SK-N-SH treated with all-trans-retinoic acid at 6 μM for 48 hours (cell line): Measurements from ENCODE around the gene PHF3.

Experiments used
- ARNTL ChIP-seq: fragments of 450-650 bp; formaldehyde crosslinking; IDR thresholded peaks from 2 replicates; pipeline ENCODE4 v1.5.0; 2020; ENCODE audit warnings: low read depth, mild to moderate bottlenecking, moderate library complexity, borderline replicate concordance
- CSDC2 ChIP-seq: fragments of 250-450 bp; sonication (Bioruptor Pico); IDR thresholded peaks from 2 replicates; pipeline ENCODE4 v1.5.0; 2020; ENCODE audit warnings: mild to moderate bottlenecking, moderate library complexity
- ESRRG ChIP-seq: fragments of 250-450 bp; sonication (Bioruptor Pico); IDR thresholded peaks from 2 replicates; pipeline ENCODE4 v1.6.1; 2021; ENCODE audit warnings: mild to moderate bottlenecking
- ISL1 ChIP-seq: fragments of 250-450 bp; sonication (Bioruptor Pico); IDR thresholded peaks from 2 replicates; pipeline ENCODE4 v2.1.2; 2022; ENCODE audit warnings: mild to moderate bottlenecking, moderate library complexity
- TCF4 ChIP-seq: fragments of 250-450 bp; sonication (Bioruptor Pico); IDR thresholded peaks from 2 replicates; pipeline ENCODE4 v1.8.0; 2021; ENCODE audit warnings: mild to moderate bottlenecking, moderate library complexity, borderline replicate concordance
- ZFP3 ChIP-seq: fragments of 250-450 bp; sonication (Bioruptor Pico); IDR thresholded peaks from 2 replicates; pipeline ENCODE4 v1.5.0; 2020; ENCODE audit warnings: mild to moderate bottlenecking, moderate library complexity
- ZFP30 ChIP-seq: fragments of 450-650 bp; formaldehyde crosslinking; IDR thresholded peaks from 2 replicates; pipeline ENCODE4 v1.5.0; 2022; ENCODE audit warnings: mild to moderate bottlenecking, moderate library complexity
- ZNF70 ChIP-seq: fragments of 450-650 bp; formaldehyde crosslinking; IDR thresholded peaks from 2 replicates; pipeline ENCODE4 v1.5.0; 2020; ENCODE audit warnings: mild to moderate bottlenecking, moderate library complexity
- TF ChIP-seq, protein P1 (sequence below): fragments of 250-450 bp; sonication (Bioruptor Pico); IDR thresholded peaks from 2 replicates; pipeline ENCODE4 v1.5.1; 2020; ENCODE audit warnings: low read depth, mild to moderate bottlenecking, moderate library complexity
- TF ChIP-seq, protein P2 (sequence below): fragments of 250-450 bp; sonication (Bioruptor Pico); IDR thresholded peaks from 2 replicates; pipeline ENCODE4 v1.5.1; 2021; ENCODE audit warnings: mild to moderate bottlenecking, moderate library complexity
- TF ChIP-seq, protein P3 (sequence below): fragments of 250-450 bp; sonication (Bioruptor Pico); IDR thresholded peaks from 2 replicates; pipeline ENCODE4 v1.5.0; 2020; ENCODE audit warnings: mild to moderate bottlenecking, moderate library complexity
- TF ChIP-seq, protein P4 (sequence below): fragments of 250-450 bp; sonication (Bioruptor Pico); IDR thresholded peaks from 2 replicates; pipeline ENCODE4 v1.8.0; 2020; ENCODE audit warnings: mild to moderate bottlenecking, moderate library complexity, borderline replicate concordance
- TF ChIP-seq, protein P5 (sequence below): fragments of 250-450 bp; sonication (Bioruptor Pico); IDR thresholded peaks from 2 replicates; pipeline ENCODE4 v1.8.0; 2021; ENCODE audit warnings: low read depth, mild to moderate bottlenecking, moderate library complexity, borderline replicate concordance

DNA sequence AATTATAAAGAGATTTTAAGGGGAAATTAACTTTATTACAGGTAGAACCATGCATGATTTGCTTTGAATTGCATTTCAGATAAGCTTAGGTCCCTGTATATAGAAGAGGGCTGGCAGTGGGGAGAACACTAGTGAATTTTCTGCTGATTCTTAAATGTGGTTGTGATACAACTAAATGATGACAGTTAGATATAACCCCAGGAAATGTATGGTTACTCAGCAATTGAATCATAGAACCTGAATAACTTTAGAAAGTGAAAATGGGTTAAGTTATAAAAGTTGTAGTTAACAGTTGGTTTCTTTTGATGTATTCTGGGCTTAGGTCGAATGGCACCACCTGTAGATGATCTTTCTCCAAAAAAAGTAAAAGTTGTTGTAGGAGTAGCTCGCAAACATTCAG lies 70.1 kb downstream of the PHF3 start:
- no peak for TF ChIP-seq CSDC2
- TF ChIP-seq, protein P1, sequence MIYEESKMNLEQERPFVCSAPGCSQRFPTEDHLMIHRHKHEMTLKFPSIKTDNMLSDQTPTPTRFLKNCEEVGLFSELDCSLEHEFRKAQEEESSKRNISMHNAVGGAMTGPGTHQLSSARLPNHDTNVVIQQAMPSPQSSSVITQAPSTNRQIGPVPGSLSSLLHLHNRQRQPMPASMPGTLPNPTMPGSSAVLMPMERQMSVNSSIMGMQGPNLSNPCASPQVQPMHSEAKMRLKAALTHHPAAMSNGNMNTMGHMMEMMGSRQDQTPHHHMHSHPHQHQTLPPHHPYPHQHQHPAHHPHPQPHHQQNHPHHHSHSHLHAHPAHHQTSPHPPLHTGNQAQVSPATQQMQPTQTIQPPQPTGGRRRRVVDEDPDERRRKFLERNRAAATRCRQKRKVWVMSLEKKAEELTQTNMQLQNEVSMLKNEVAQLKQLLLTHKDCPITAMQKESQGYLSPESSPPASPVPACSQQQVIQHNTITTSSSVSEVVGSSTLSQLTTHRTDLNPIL (CRISPR knock-in tag) = no peak
- TF ChIP-seq, protein P2, sequence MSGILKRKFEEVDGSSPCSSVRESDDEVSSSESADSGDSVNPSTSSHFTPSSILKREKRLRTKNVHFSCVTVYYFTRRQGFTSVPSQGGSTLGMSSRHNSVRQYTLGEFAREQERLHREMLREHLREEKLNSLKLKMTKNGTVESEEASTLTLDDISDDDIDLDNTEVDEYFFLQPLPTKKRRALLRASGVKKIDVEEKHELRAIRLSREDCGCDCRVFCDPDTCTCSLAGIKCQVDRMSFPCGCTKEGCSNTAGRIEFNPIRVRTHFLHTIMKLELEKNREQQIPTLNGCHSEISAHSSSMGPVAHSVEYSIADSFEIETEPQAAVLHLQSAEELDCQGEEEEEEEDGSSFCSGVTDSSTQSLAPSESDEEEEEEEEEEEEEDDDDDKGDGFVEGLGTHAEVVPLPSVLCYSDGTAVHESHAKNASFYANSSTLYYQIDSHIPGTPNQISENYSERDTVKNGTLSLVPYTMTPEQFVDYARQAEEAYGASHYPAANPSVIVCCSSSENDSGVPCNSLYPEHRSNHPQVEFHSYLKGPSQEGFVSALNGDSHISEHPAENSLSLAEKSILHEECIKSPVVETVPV = no peak
- no peak for TF ChIP-seq ZFP3 (CRISPR knock-in tag)
- no peak for TF ChIP-seq ARNTL
- TF ChIP-seq TCF4 (CRISPR knock-in tag) = no peak
- no peak for TF ChIP-seq ZFP30 (CRISPR knock-in tag)
- no peak for TF ChIP-seq ZNF70
- TF ChIP-seq, protein P3, sequence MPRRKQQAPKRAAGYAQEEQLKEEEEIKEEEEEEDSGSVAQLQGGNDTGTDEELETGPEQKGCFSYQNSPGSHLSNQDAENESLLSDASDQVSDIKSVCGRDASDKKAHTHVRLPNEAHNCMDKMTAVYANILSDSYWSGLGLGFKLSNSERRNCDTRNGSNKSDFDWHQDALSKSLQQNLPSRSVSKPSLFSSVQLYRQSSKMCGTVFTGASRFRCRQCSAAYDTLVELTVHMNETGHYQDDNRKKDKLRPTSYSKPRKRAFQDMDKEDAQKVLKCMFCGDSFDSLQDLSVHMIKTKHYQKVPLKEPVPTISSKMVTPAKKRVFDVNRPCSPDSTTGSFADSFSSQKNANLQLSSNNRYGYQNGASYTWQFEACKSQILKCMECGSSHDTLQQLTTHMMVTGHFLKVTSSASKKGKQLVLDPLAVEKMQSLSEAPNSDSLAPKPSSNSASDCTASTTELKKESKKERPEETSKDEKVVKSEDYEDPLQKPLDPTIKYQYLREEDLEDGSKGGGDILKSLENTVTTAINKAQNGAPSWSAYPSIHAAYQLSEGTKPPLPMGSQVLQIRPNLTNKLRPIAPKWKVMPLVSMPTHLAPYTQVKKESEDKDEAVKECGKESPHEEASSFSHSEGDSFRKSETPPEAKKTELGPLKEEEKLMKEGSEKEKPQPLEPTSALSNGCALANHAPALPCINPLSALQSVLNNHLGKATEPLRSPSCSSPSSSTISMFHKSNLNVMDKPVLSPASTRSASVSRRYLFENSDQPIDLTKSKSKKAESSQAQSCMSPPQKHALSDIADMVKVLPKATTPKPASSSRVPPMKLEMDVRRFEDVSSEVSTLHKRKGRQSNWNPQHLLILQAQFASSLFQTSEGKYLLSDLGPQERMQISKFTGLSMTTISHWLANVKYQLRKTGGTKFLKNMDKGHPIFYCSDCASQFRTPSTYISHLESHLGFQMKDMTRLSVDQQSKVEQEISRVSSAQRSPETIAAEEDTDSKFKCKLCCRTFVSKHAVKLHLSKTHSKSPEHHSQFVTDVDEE (CRISPR knock-in tag) = no peak
- TF ChIP-seq, protein P4, sequence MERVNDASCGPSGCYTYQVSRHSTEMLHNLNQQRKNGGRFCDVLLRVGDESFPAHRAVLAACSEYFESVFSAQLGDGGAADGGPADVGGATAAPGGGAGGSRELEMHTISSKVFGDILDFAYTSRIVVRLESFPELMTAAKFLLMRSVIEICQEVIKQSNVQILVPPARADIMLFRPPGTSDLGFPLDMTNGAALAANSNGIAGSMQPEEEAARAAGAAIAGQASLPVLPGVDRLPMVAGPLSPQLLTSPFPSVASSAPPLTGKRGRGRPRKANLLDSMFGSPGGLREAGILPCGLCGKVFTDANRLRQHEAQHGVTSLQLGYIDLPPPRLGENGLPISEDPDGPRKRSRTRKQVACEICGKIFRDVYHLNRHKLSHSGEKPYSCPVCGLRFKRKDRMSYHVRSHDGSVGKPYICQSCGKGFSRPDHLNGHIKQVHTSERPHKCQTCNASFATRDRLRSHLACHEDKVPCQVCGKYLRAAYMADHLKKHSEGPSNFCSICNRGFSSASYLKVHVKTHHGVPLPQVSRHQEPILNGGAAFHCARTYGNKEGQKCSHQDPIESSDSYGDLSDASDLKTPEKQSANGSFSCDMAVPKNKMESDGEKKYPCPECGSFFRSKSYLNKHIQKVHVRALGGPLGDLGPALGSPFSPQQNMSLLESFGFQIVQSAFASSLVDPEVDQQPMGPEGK (CRISPR knock-in tag) = no peak
- TF ChIP-seq ESRRG (CRISPR knock-in tag) = no peak
- TF ChIP-seq, protein P5, sequence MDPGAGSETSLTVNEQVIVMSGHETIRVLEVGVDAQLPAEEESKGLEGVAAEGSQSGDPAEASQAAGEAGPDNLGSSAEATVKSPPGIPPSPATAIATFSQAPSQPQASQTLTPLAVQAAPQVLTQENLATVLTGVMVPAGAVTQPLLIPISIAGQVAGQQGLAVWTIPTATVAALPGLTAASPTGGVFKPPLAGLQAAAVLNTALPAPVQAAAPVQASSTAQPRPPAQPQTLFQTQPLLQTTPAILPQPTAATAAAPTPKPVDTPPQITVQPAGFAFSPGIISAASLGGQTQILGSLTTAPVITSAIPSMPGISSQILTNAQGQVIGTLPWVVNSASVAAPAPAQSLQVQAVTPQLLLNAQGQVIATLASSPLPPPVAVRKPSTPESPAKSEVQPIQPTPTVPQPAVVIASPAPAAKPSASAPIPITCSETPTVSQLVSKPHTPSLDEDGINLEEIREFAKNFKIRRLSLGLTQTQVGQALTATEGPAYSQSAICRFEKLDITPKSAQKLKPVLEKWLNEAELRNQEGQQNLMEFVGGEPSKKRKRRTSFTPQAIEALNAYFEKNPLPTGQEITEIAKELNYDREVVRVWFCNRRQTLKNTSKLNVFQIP (CRISPR knock-in tag) = no peak
- TF ChIP-seq ISL1 (CRISPR knock-in tag) = no peak
